Upper lobe of left lung (tissue), 4 donors: ENCODE measurements around the gene FAM222A.

Experiments
- CTCF ChIP-seq, 6 experiments: fragments of 450-650 bp in 4 of 6; fragments of 200-600 bp in 2 of 6; sonication (generic) in 2 of 6; IDR thresholded peaks; one replicate each; pipeline ENCODE4 v1.5.1; 2016 to 2019; ENCODE audit warnings: antibody characterized with exemption in 6 of 6
- EP300 ChIP-seq, 4 donors: sonication (generic); formaldehyde crosslinking; IDR thresholded peaks; one replicate each; pipeline ENCODE4 v1.5.1; 2017; ENCODE audit warnings: antibody characterized with exemption in 4 of 4, control low read depth in 2 of 4
- POLR2A ChIP-seq, 4 donors: fragments of 450-650 bp; IDR thresholded peaks; one replicate each; pipeline ENCODE4 v1.5.1; 2016 to 2017; ENCODE audit warnings: antibody characterized with exemption in 4 of 4, mild to moderate bottlenecking in 2 of 4

GRCh38 chr12:109682708-109683060 lies 30.9 kb upstream of the FAM222A start:
- TF ChIP-seq CTCF (IDR thresholded peaks at IDR 0.05): no peak
- TF ChIP-seq EP300 (IDR thresholded peaks at IDR 0.05): no peak
- no peak for TF ChIP-seq POLR2A (IDR thresholded peaks at IDR 0.05)
